DOHH2 (cell line): ENCODE measurements around the gene SLC51A.

Experiments
- CTCF ChIP-seq: fragments of 200-600 bp; sonication (generic); IDR thresholded peaks from one replicate; pipeline ENCODE4 v1.5.1; 2014; ENCODE audit warnings: antibody characterized with exemption, mild to moderate bottlenecking, low read depth, low read length; ENCODE audit not compliant: poor library complexity, severe bottlenecking
- EZH2phosphoT487 ChIP-seq: fragments of 200-600 bp; sonication (generic); IDR thresholded peaks from 2 replicates; pipeline ENCODE4 v1.6.1; 2017; ENCODE audit warnings: borderline replicate concordance, mild to moderate bottlenecking, antibody characterized with exemption, low read length, moderate library complexity, mixed read lengths

DNA sequence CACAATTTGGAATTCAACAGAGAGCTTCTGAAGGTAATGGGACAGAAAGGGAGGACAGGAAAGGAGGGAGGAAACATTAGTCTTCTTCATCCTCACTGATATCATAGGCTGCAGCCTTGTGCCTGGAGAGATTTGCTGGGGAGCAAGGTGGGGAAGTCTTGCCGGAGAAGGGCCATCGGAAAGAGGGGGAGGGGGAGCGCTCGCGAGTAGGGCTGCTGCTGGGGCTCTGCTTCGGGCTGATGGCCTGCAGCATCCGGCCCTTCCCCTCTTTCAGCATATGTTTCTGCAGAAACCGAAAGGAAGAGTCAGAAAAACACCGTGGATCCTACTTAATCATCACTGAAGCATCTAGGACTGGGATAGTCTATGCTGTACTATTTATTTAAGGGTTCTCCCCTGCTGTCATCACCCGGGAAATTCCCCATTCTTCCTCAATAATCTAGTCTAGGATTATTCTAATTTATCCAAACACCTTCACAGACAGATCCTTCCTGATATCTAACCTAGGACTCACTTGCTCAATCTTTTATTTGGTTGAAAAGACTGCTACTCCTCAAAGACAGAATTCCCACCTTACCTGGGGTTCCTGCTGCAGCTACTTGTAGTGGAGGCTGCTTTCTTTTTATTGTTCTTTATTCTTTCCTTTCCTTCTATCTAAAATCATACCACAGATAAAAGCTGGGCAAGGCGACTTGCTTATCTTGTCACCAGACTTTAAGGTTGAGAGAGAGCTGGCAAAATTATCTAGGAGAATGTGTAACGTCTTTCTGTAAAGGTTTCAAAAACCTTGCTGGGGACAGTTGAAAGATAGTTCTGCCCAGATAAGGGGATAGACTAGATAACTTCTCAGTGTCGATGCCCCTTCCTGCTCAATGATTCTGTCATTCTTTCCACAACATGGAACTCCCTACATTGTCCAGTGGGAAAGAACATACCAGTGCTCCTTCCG lies 22.6 kb downstream of the SLC51A start:
- no peak for TF ChIP-seq CTCF
- no peak for TF ChIP-seq EZH2phosphoT487
